ENCODE measurements around the gene TRIM46.
"Not testable (repeated sequence)": the region's sequence is repeated elsewhere in the genome, so short reads cannot be mapped to it uniquely, and the experiment has no call there.

The TRIM46 gene

DNA sequence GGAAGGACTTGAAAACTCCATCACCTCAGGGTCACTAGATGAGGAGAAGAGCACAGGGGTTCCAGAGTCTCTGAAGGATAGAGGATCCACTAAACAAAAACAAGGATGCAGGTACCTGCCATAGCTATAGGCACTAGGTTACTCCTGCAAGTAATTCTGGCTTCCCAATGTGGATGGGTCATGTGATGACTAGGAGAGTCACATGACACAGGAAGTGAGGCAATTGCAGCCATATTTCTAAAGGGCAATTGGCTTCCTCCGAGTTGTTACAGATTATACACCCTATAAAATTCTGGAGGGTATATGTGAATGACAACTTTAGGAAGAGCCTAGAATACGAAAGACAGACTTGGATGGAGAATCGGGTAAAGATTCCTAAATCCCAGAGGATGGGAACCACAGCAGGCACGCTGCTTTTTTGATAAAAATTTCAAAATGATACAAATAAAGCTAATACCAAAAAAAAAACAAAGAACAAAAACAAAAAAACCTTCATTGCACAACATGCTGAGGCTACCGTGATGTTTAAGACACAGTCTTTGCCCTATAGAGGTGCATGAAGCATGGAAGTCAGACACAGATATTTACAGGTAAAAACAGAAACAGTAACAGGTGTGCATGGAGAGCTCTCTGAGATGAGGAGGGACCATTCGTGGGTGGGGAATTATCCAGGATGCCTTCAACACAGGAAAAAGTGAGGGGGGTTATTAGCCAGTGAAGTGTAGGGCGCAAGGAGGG is 45.4 kb downstream of the TRIM46 start:
- FAIRE-seq (no peak), DNase-seq (ENCODE audit: insufficient read length) (no peak)
- TF ChIP-seq POLR2AphosphoS5 (IDR thresholded peaks at IDR 0.05; ENCODE audit: low read depth, low read length) (no peak), TAF1 (IDR thresholded peaks at IDR 0.05; ENCODE audit: borderline replicate concordance, low read depth, low read length) (no peak), POLR2A (IDR thresholded peaks at IDR 0.05; ENCODE audit: low read depth, low read length) (no peak)

DNA sequence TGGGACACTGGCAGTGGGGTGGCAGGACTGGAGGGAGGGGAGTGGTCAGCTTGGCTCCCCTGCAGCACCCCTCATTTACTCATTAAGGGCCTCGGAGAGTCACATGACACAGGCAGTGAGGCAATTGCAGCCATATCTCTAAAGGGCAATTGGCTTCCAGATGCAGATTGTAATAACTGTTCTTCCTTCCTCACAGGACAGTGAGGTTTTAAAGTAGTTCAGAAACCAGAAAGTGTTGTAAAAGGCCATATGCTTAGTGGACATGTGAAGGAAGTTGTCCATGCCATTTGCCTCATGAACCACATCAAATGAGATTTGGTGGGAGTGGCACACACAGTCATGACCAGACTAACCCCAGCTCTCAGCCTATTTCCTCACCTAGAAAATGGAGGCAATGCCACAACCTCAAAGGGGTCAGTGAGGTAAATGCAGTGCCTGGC is 46.0 kb downstream of the TRIM46 start:
- DNase-seq (ENCODE audit: insufficient read length) (no peak), FAIRE-seq (no peak)
- TF ChIP-seq POLR2AphosphoS5 (IDR thresholded peaks at IDR 0.05; ENCODE audit: low read depth, low read length) = no peak
- no peak for TF ChIP-seq TAF1 (IDR thresholded peaks at IDR 0.05; ENCODE audit: borderline replicate concordance, low read depth, low read length)
- TF ChIP-seq POLR2A (IDR thresholded peaks at IDR 0.05; ENCODE audit: low read depth, low read length) = no peak

GRCh38 chr1:155220211-155220965 is 46.7 kb downstream of the TRIM46 start:
- not testable (repeated sequence) for FAIRE-seq; DNase-seq (ENCODE audit: insufficient read length)

DNA sequence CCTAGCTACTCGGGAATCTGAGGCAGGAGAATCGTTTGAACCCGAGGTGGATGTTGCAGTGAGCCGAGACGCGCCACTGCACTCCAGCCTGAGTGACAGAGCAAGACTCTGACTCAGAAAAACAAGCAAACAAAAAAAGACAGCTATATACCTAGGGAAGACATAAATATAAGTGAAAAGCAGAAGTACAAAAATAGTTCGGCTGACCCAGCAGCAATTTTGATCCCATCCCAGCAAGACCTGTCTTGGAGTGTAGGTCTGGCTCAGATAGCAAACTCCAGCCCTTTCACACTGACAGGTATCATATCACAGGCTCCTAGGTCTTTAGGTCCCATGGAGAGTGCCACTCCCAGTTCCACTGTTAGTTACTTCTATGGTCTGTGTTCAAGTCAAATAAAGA is 49.4 kb downstream of the TRIM46 start:
- TF ChIP-seq POLR2AphosphoS5 (IDR thresholded peaks at IDR 0.05; ENCODE audit: low read depth, low read length) = no peak
- TF ChIP-seq POLR2A (IDR thresholded peaks at IDR 0.05; ENCODE audit: low read depth, low read length) = no peak
- no peak for TF ChIP-seq TAF1 (IDR thresholded peaks at IDR 0.05; ENCODE audit: borderline replicate concordance, low read depth, low read length)
- FAIRE-seq (no peak), DNase-seq (ENCODE audit: insufficient read length) (no peak)

GRCh38 chr1:155225404-155225759 is 51.7 kb downstream of the TRIM46 start:
- not testable (repeated sequence) for FAIRE-seq; DNase-seq (ENCODE audit: insufficient read length)

DNA sequence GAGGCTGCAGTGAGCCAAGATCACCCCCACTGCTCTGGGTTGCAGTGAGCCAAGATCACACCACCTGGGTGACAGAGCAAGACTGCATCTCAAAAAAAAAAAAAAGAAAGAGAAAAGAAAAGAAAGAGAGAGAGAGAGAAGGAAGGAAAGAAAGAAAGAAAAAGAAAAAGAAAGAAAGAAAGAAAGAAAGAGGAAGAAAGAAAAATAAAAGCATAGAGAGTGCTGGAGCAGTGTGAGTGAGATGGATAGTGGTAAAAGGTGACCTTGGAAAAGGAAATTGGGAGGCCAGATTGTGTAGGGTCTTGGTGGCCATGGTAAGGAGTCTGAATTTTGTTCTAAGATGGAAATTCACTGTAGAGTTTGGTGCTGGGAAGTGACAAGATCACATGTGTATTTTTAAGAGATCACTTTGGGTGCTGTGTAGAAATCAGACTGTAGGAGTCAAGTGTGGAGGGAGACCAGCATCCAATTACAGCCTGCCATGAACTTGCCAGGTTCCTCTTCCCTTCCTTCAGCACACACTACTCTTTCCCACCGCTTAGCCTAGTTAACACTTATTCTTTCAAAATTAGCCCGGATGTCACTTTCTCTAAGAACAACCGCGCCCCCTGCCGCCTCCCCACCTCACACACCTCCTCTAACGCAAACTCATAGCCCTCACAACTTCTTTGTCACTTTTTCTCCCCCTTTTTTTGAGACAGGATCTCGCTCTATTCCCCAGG is 52.7 kb downstream of the TRIM46 start:
- DNase-seq (ENCODE audit: insufficient read length) = peak; percentile 52
- FAIRE-seq = peak; percentile 40

DNA sequence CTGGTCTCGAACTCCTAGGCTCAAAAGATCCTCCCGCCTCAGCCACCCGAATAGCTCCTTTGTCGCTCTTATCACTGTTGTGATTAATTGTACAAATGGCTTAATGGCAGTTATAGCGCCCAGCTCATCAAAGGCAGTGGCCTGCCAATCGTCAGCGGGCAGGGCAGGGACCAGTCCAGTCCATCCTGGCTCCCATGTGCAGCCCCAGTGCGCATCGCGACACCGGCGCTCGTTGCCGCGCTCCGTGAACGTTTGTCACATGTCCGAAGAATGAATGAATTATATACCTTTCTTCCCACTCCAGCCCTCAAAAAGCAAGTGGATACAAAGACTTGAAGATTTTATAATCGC is 53.2 kb downstream of the TRIM46 start:
- TF ChIP-seq POLR2A (IDR thresholded peaks at IDR 0.05; ENCODE audit: low read depth, low read length) (no peak), TAF1 (IDR thresholded peaks at IDR 0.05; ENCODE audit: borderline replicate concordance, low read depth, low read length) (no peak), POLR2AphosphoS5 (IDR thresholded peaks at IDR 0.05; ENCODE audit: low read depth, low read length) (no peak)
- no peak for DNase-seq (ENCODE audit: insufficient read length)
- no peak for FAIRE-seq

More for the DNA sequence above, 52.7 kb downstream of the TRIM46 start:
- TF ChIP-seq POLR2AphosphoS5 (IDR thresholded peaks at IDR 0.05; ENCODE audit: low read depth, low read length) = no peak
- TF ChIP-seq POLR2A (IDR thresholded peaks at IDR 0.05; ENCODE audit: low read depth, low read length) = no peak
- TF ChIP-seq TAF1 (IDR thresholded peaks at IDR 0.05; ENCODE audit: borderline replicate concordance, low read depth, low read length) = no peak

DNA sequence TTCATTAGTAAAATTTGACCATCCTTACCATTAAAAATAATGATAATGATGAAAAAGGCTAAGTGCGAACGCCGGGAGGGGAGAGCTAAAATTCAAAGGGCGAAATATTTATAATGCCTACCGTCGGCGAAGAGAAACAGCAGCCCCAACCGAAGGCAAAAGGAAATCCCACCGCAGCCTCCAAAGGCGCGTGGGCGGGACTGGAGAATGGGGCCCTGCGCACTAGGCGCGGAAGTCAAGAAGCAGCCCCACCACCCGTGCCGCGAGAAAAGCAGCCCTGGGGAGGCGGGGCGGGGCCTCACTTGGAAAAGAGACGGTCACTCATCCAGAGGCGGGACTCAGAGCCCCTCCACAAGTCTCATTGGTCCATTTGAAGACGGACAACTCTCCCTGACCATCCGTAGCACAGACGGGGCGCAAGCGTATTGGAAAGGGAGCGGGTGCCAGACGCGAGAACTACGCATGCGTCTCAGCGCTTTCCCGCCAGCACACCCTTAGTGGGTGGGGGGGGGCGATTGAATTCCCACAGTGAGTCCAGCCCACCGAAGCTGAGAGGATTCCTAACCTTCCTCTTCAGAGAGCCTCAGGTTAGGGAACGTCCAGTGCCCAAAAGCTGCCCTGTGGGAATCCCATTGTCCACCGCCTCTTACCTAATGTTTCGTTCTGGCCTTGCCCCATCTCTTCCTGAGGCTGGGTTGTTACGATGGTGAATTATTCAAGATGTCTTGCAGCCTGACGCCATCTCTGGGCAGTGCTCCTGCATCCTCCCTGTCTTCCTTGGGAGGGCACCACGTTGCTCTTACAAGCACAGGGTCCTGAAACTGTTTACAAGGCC is 53.8 kb downstream of the TRIM46 start:
- peak; percentile 91 for FAIRE-seq
- peak; percentile 90 for TF ChIP-seq POLR2A (IDR thresholded peaks at IDR 0.05; ENCODE audit: low read depth, low read length)
- peak; percentile 66 for TF ChIP-seq POLR2AphosphoS5 (IDR thresholded peaks at IDR 0.05; ENCODE audit: low read depth, low read length)
- TF ChIP-seq TAF1 (IDR thresholded peaks at IDR 0.05; ENCODE audit: borderline replicate concordance, low read depth, low read length) = no peak; the same call in 1 of the 2 replicates
- DNase-seq (ENCODE audit: insufficient read length) = peak; percentile 98

- no peak for DNase-seq (ENCODE audit: insufficient read length)
- TF ChIP-seq POLR2AphosphoS5 (IDR thresholded peaks at IDR 0.05; ENCODE audit: low read depth, low read length) (peak; percentile 7; the same call in 1 of the 2 replicates), POLR2A (IDR thresholded peaks at IDR 0.05; ENCODE audit: low read depth, low read length) (no peak)
- FAIRE-seq = no peak
These were observed 54.4 kb downstream of the TRIM46 start for GRCh38 chr1:155228096-155228427.

DNA sequence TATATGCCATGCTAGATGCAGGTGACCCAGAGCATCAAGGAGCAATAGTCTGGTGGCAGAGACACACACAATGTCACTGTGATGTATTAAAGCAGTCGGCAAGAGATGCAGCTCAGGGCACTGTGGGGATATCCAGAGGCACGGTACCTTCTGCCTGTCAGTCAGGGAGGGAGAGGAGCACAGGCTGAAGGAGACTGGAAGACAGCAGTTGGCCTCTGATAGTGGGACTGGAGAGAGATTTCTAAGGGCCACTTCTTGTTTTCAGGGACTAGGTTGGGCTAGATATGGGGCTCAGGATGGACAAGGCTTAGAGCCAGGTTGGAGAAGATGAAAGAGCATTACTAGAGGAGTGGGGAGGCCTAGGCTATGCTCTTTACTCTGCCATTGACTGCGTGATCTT is 57.7 kb downstream of the TRIM46 start:
- FAIRE-seq; DNase-seq (ENCODE audit: insufficient read length): not testable (repeated sequence)

GRCh38 chr1:155232001-155232978 is 58.6 kb downstream of the TRIM46 start:
- FAIRE-seq; DNase-seq (ENCODE audit: insufficient read length): not testable (repeated sequence)

DNA sequence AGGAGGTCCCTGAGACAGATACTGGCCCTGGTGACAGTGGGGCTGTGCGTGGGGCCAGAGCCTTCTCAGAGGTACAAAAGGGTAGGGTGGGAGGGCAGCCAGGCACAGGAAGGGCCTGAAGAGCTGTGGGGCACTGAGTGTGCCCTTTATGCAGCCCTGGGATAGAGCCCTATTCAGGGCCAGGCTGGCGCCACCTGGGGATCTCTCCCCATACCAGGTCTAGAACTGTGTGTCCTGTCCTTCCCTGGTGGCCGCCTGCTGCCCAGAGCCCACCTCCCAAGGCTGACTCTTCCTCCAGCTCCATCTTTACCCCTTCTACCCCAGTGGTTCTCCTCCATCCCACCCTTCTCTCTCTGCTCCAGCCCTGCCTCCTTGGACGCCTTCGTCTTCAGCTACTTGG is 59.9 kb downstream of the TRIM46 start:
- DNase-seq (ENCODE audit: insufficient read length); FAIRE-seq: not testable (repeated sequence)

All from GM12892 (cell line).